Karpas-422 (cell line): Measurements from ENCODE around the gene REXO1. TPM values are rescaled to one million over a fixed set of nuclear protein-coding genes. Genes with fewer than 3 reads are reported as not detected.
A peak's percentile ranks its signal among the peaks of the same experiment; 100 is the strongest.

ENCODE experiments used
- DNase-seq: peaks from one replicate; pipeline ENCODE4 v3.0.0-alpha.2; 2015
- H2AFZ ChIP-seq: fragments of 200-600 bp; sonication (generic); 2 replicates; pipeline ENCODE4 v1.6.1; 2014; ENCODE audit warnings: antibody characterized with exemption, low read length, mixed read lengths
- H3K27ac ChIP-seq: fragments of 200-600 bp; sonication (generic); 2 replicates; pipeline ENCODE4 v1.5.1; 2014; ENCODE audit warnings: mild to moderate bottlenecking, low read length, moderate library complexity
- H3K27me3 ChIP-seq: fragments of 200-600 bp; sonication (generic); 2 replicates; pipeline ENCODE4 v1.6.1; 2014; ENCODE audit warnings: low read length, mixed read lengths
- H3K36me3 ChIP-seq: fragments of 200-600 bp; sonication (generic); 2 replicates; pipeline ENCODE4 v1.6.1; 2014; ENCODE audit warnings: low read length, mixed read lengths; ENCODE audit not compliant: insufficient read depth
- H3K4me1 ChIP-seq: fragments of 200-600 bp; sonication (generic); 2 replicates; pipeline ENCODE4 v1.6.1; 2014; ENCODE audit warnings: mild to moderate bottlenecking, low read length, mixed read lengths
- H3K4me2 ChIP-seq: fragments of 200-600 bp; sonication (generic); 2 replicates; pipeline ENCODE4 v1.6.1; 2014; ENCODE audit warnings: low read length, low read depth, mild to moderate bottlenecking; ENCODE audit not compliant: poor library complexity, severe bottlenecking
- H3K4me3 ChIP-seq: fragments of 200-600 bp; sonication (generic); 2 replicates; pipeline ENCODE4 v1.5.1; 2014; ENCODE audit warnings: mild to moderate bottlenecking, antibody characterized with exemption, low read length, mixed read lengths
- H3K79me2 ChIP-seq: fragments of 200-600 bp; sonication (generic); 2 replicates; pipeline ENCODE4 v1.6.1; 2014; ENCODE audit warnings: mild to moderate bottlenecking, low read length, mixed read lengths
- H3K9ac ChIP-seq: fragments of 200-600 bp; sonication (generic); 2 replicates; pipeline ENCODE4 v1.6.0; 2014; ENCODE audit warnings: low read length
- H3K9me2 ChIP-seq: fragments of 200-600 bp; sonication (generic), shearing (Covaris generic); replicated peaks from 2 replicates; pipeline ENCODE4 v1.6.0; 2014; ENCODE audit warnings: mild to moderate bottlenecking, low read length, moderate library complexity; ENCODE audit not compliant: insufficient read depth
- H3K9me3 ChIP-seq: fragments of 300-700, 200-600 bp; sonication (generic); 2 replicates; pipeline ENCODE4 v1.6.1; 2014; ENCODE audit warnings: low read length, mixed read lengths
- H4K20me1 ChIP-seq: fragments of 200-600 bp; sonication (generic); 2 replicates; pipeline ENCODE4 v1.6.1; 2014; ENCODE audit warnings: mild to moderate bottlenecking, antibody characterized with exemption, low read length, low read depth; ENCODE audit not compliant: insufficient read depth
- total RNA-seq: library from RNA; depleted of rRNA; stranded (reverse); fragments of >200 nt; shearing (Covaris generic); gene quantifications from 2 replicates; pipeline ENCODE4 v1.2.3, GENCODE V29; 2014; ENCODE audit warnings: low replicate concordance

REXO1 gene
- total RNA-seq, 1 experiment from 2014 or later = 15.7 TPM

DNA sequence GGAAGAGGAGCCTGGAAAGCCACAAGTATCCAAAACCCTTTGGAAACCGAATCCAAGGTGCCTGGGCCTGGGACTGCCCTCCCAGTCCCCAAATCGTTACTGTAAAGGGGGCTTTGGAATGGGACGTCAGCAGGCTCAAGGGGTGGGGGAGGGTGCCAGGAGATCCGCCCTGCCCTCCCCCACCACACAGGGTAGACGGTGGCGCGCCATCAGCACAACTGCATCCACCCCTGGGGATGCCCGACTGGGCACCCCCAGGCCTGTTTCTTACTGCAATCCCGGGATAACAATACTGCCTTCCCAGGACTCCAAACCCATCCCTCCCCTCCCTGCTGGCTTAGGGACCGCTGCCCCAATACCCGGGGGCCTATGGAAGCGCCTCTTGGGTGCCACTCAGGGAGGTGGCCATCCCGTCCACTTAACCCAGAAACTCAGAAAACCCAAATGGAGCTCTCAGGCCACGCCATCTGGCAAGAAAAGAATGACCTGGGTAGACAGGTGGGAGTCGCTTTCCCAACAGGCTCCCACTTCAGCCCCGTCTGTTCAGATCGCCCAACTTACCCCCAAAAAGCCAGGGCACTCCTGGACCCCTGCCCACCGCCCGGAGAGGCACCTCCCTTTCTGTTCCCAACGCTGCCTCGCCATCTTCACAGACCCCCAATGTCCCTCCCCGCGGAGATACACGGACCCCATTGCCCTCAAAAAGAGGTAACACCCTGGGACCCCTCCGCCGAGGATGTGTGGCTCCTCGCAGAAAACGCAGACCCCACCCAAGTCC lies 12.7 kb upstream of the REXO1 start:
- Histone ChIP-seq H4K20me1 (peaks cover 45% of the 10 kb centered on the region; the same call in 1 of the 2 replicates), H3K9me3 (no peaks in the 10 kb centered on the region), H3K79me2 (peaks cover 74% of the 10 kb centered on the region), H3K9ac (peak overlapping the region; percentile 97), H3K9me2 (no peaks in the 10 kb centered on the region), H2AFZ (no peak overlapping the region), H3K27me3 (no peaks in the 10 kb centered on the region), H3K4me2 (peak overlapping the region; percentile 90), H3K36me3 (no peaks in the 10 kb centered on the region), H3K4me1 (peaks cover 61% of the 10 kb centered on the region), H3K4me3 (peak overlapping the region; percentile 93), H3K27ac (peak overlapping the region; percentile 84)
- no peak for DNase-seq

DNA sequence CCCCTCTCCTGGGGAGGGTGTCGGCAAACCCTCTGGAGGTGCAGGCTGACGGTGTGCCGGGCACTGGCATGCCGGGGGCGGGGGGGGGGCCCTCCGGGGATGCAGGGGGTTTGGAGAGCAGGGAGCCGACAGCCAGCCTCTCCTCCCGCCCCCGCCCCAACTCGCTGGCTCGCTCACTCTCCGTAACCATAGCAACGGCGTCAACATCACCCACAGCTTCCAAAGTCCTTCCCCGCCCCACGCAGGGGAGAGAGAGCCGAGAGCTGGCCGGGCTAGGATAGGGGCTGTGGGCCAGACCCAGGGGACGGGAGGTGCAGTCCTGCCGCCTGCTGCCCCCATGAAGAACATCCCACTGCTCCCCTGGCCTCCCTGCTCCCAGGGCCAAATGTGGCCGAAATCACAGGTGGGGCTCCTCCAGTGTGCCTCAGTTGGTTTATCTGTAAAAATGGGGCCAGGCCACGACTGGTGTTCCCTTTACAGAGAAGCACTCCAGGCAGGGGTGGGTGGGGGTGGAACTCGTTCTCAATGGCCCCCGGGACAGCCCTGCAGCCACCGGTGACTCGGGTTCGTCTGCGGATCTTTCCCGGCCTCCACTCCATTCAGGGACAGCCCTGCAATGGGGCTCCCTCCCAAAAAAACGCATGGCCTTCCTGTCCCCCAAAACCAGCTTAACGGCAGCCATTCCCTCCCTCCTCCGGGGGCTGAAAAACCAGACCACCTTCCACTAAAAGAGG lies 11.9 kb upstream of the REXO1 start:
- Histone ChIP-seq H3K4me1 (peaks cover 68% of the 10 kb centered on the region), H3K27me3 (no peaks in the 10 kb centered on the region), H3K4me3 (peak overlapping the region; percentile 93), H3K9me2 (no peaks in the 10 kb centered on the region), H3K27ac (peak overlapping the region; percentile 84), H3K79me2 (peaks cover 78% of the 10 kb centered on the region), H3K4me2 (peak overlapping the region; percentile 90), H3K9ac (peak overlapping the region; percentile 97), H3K9me3 (no peaks in the 10 kb centered on the region), H4K20me1 (peaks cover 51% of the 10 kb centered on the region; the same call in 1 of the 2 replicates), H3K36me3 (no peaks in the 10 kb centered on the region), H2AFZ (no peak overlapping the region)
- DNase-seq = peak; percentile 81

DNA sequence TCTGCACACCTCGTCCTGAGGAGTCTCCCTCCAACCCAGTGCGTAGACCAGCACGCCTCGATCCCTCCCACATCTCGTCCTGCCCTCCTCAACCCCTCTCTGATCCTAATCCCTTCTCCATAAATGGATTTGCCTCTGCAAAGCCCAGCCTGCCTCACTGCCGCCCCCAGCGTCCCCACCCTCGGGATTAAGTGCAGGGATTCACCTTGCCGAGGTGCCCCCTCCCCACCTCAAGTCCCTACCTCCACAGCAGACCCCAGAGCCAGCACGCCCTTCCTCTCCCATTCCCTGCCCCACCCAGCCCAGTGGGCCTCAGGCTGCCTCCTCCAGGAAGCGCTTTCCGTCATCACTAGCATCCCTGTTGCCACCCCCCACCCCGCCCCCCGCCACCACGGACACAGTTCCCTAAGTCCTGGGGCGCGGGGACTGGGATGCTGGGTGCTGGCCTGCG lies 11.1 kb upstream of the REXO1 start:
- Histone ChIP-seq H3K27me3 (no peaks in the 10 kb centered on the region), H3K4me3 (peak overlapping the region; percentile 93; the same call in 1 of the 2 replicates), H3K4me2 (peak overlapping the region; percentile 90), H3K9me2 (no peaks in the 10 kb centered on the region), H2AFZ (no peak overlapping the region), H3K79me2 (peaks cover 83% of the 10 kb centered on the region), H3K36me3 (no peaks in the 10 kb centered on the region), H4K20me1 (peaks cover 59% of the 10 kb centered on the region), H3K27ac (peak overlapping the region; percentile 96), H3K9me3 (no peaks in the 10 kb centered on the region), H3K4me1 (peaks cover 72% of the 10 kb centered on the region), H3K9ac (peak overlapping the region; percentile 97)
- no peak for DNase-seq

DNA sequence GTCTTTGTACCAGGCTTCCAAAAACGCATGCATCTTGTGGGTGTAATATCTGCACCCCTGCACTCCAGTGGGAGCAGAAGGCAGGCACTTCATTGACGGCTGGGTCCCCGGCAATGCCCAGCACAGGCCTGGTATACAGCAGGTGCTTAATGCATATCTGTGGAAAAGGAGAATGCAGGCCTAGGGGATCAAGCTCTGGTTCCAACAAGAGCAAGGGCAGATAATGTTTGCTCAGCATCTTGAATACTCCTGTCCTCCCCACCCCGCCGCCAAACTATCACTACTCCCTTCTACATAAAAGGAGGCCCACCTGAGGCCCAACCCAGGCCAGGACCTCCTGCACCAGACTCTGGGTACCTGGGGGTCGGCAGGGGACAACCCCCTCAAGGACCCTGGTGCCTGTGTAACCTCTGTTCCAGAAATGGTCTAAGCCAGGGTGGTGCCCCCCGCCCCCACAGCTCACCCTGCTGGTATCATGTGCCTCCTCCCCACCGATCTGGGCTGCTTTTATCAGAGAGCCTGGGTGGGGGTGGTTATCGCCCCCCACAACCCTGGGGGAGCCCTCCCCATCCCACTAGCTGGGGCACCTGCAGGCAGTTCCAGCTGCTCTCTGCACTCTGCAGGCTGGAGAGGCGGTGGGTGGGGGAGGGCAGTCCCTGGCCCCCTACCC lies 10.3 kb upstream of the REXO1 start:
- H3K4me1 ChIP-seq = peaks cover 80% of the 10 kb centered on the region
- H4K20me1 ChIP-seq = peaks cover 64% of the 10 kb centered on the region
- peak overlapping the region; percentile 97 for H3K9ac ChIP-seq
- no peaks in the 10 kb centered on the region for H3K27me3 ChIP-seq
- DNase-seq = peak; percentile 58
- H3K9me2 ChIP-seq = no peaks in the 10 kb centered on the region
- H3K4me3 ChIP-seq = peak overlapping the region; percentile 93; the same call in 1 of the 2 replicates
- H3K36me3 ChIP-seq = no peaks in the 10 kb centered on the region
- H3K4me2 ChIP-seq = peak overlapping the region; percentile 90
- no peak overlapping the region for H2AFZ ChIP-seq
- peaks cover 89% of the 10 kb centered on the region for H3K79me2 ChIP-seq
- peak overlapping the region; percentile 96 for H3K27ac ChIP-seq
- no peaks in the 10 kb centered on the region for H3K9me3 ChIP-seq

DNA sequence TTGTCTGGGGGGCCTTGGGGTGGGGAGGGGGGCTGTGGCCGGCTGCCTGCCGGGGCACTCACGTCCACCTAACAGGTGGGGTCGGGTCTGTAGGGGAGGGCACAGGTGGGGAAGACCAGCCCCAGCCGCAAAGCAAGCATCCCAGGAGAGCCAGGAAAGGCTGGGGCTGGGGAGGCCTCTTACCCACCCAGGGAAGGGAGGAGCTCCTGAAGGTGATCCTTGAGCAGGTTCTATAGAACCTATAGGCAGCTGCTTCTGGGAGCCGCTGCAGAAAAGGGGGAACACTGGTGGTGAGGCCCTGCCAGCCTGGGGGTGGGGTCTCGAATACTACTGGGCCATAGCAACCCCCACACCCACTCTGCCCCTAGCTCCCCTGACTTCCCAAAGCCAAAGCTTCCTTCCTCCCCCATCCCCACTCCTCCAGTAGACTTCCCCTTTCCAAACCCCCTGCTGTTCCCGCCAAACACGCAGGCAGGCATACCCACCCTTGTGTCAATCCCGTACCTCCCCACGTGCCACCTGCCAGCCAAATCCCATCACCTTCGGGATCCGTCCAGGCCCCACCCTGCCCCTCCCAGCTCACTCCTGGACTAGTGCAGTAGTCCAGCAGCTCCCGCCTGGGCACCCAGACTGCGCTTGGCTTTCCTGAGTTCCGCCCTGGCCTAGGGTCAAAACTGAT lies 9.5 kb upstream of the REXO1 start:
- H3K27ac ChIP-seq = peak overlapping the region; percentile 96
- H3K9me3 ChIP-seq = no peaks in the 10 kb centered on the region
- H3K9me2 ChIP-seq = no peaks in the 10 kb centered on the region
- peak; percentile 51 for DNase-seq
- H3K9ac ChIP-seq = peak overlapping the region; percentile 97
- H3K4me3 ChIP-seq = peak overlapping the region; percentile 93
- peaks cover 86% of the 10 kb centered on the region for H3K4me1 ChIP-seq
- H2AFZ ChIP-seq = no peak overlapping the region
- peaks cover 68% of the 10 kb centered on the region for H4K20me1 ChIP-seq
- no peaks in the 10 kb centered on the region for H3K27me3 ChIP-seq
- H3K36me3 ChIP-seq = no peaks in the 10 kb centered on the region
- H3K4me2 ChIP-seq = peak overlapping the region; percentile 90
- peaks cover 95% of the 10 kb centered on the region for H3K79me2 ChIP-seq

DNA sequence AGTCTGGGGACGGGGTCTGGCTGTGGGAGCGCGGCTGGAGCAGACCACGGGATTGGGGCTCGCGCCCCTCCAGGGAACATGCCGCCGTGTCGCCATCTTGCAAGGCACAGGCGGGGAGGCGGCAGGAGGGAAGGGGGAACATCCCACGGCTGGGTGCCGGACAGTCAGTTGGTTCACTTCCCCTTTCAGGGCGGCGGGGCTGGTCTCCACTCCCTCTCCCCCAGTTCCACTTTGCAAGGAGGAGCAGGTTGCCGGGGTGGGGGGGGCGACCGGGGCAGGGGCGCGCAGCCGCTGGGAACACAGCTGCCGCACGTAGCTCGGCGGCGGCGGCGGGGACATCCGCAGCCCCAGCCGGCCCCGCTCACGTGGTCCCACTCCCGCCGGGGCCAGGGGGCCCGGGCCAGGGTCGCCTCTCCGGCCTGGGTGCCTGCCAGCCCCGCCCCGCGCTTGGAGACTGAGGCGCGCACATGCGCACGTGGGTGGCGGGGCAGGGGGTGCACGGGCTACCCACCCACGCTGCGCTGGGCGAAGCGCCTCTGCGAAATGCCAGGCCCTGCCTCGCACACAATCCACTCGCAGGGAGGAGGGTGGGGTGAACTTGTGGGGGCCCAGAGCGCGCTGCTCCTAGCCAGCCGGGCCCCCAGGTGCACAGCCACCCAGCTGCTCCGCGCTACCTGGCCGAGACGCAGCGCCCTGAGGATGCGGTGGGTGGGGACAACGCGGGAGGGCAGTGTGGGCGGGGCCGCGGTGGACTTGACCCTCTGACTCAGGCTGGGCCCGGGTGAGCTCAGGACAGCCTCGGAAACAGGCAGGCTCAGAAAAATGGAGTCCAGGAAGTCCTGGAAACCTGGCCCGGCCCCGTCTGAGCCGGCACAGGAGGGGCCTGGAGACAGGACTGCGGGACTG lies 8.7 kb upstream of the REXO1 start:
- Histone ChIP-seq H3K9ac (peak overlapping the region; percentile 97), H3K36me3 (no peaks in the 10 kb centered on the region), H3K27ac (peak overlapping the region; percentile 96), H3K9me2 (no peaks in the 10 kb centered on the region), H3K4me2 (peak overlapping the region; percentile 90), H3K27me3 (no peaks in the 10 kb centered on the region), H3K79me2 (peaks cover 96% of the 10 kb centered on the region), H4K20me1 (peaks cover 68% of the 10 kb centered on the region), H3K9me3 (no peaks in the 10 kb centered on the region), H3K4me3 (peak overlapping the region; percentile 93), H2AFZ (no peak overlapping the region), H3K4me1 (peaks cover 91% of the 10 kb centered on the region)
- peak; percentile 88 for DNase-seq

- Histone ChIP-seq H4K20me1 (peaks cover 61% of the 10 kb centered on the region), H3K27me3 (no peaks in the 10 kb centered on the region), H3K4me1 (peaks cover 88% of the 10 kb centered on the region), H2AFZ (no peak overlapping the region), H3K9ac (peak overlapping the region; percentile 97), H3K79me2 (peaks cover 91% of the 10 kb centered on the region), H3K27ac (peak overlapping the region; percentile 96), H3K4me2 (peak overlapping the region; percentile 90), H3K36me3 (no peaks in the 10 kb centered on the region; the same call in 1 of the 2 replicates), H3K9me3 (no peaks in the 10 kb centered on the region), H3K4me3 (peak overlapping the region; percentile 93), H3K9me2 (no peaks in the 10 kb centered on the region)
- peak; percentile 54 for DNase-seq
Observed at GRCh38 chr19:1856345-1856697, 8.0 kb upstream of the REXO1 start.
